DOHH2 (cell line): ENCODE measurements around the gene CPNE9.

ENCODE experiments used
- H3F3A ChIP-seq: fragments of 200-600 bp; sonication (generic), shearing (Covaris generic); 2 replicates; pipeline ENCODE4 v1.6.0; 2016; ENCODE audit warnings: antibody characterized with exemption, mild to moderate bottlenecking; ENCODE audit not compliant: control insufficient read depth, insufficient read depth
- H3K27ac ChIP-seq: fragments of 200-600 bp; sonication (generic); 2 replicates; pipeline ENCODE4 v1.5.1; 2014; ENCODE audit warnings: low read depth, mild to moderate bottlenecking, low read length, moderate library complexity
- H3K27me3 ChIP-seq: fragments of 200-600 bp; sonication (generic); 2 replicates; pipeline ENCODE4 v1.6.1; 2014; ENCODE audit warnings: mild to moderate bottlenecking, low read length, mixed read lengths; ENCODE audit not compliant: control insufficient read depth
- H3K36me3 ChIP-seq: fragments of 200-600 bp; sonication (generic); 2 replicates; pipeline ENCODE4 v1.6.1; 2014; ENCODE audit warnings: mild to moderate bottlenecking, low read length, moderate library complexity, mixed read lengths; ENCODE audit not compliant: control insufficient read depth
- H3K4me1 ChIP-seq: fragments of 200-600 bp; sonication (generic); 2 replicates; pipeline ENCODE4 v1.6.1; 2014; ENCODE audit warnings: mild to moderate bottlenecking, low read length, mixed read lengths; ENCODE audit not compliant: control insufficient read depth
- H3K4me2 ChIP-seq: fragments of 200-600 bp; sonication (generic); 2 replicates; pipeline ENCODE4 v1.6.0; 2014; ENCODE audit warnings: mild to moderate bottlenecking, low read length, moderate library complexity
- H3K4me3 ChIP-seq: fragments of 200-600 bp; sonication (generic); 2 replicates; pipeline ENCODE4 v1.5.1; 2014; ENCODE audit warnings: mild to moderate bottlenecking, low read length, mixed read lengths
- H3K79me2 ChIP-seq: fragments of 200-600 bp; sonication (generic); 2 replicates; pipeline ENCODE4 v1.6.1; 2014; ENCODE audit warnings: mild to moderate bottlenecking, low read length, mixed read lengths; ENCODE audit not compliant: control insufficient read depth
- H3K9me2 ChIP-seq: fragments of 200-600 bp; sonication (generic); replicated peaks from 2 replicates; pipeline ENCODE4 v1.6.1; 2014; ENCODE audit warnings: mild to moderate bottlenecking, low read length, mixed read lengths; ENCODE audit not compliant: control insufficient read depth
- H3K9me3 ChIP-seq: fragments of 200-600 bp; sonication (generic); 2 replicates; pipeline ENCODE4 v1.6.1; 2014; ENCODE audit warnings: antibody characterized with exemption, low read length, mixed read lengths; ENCODE audit not compliant: control insufficient read depth, insufficient read depth
- H4K20me1 ChIP-seq: fragments of 200-600 bp; sonication (generic); 2 replicates; pipeline ENCODE4 v1.6.0; 2014; ENCODE audit warnings: low read depth, mild to moderate bottlenecking, antibody characterized with exemption, low read length, moderate library complexity; ENCODE audit not compliant: control insufficient read depth, insufficient read depth
- EZH2phosphoT487 ChIP-seq: fragments of 200-600 bp; sonication (generic); IDR thresholded peaks from 2 replicates; pipeline ENCODE4 v1.6.1; 2017; ENCODE audit warnings: borderline replicate concordance, mild to moderate bottlenecking, antibody characterized with exemption, low read length, moderate library complexity, mixed read lengths
- TF ChIP-seq, protein P1 (sequence below): fragments of 200-600 bp; sonication (generic); IDR thresholded peaks from one replicate; pipeline ENCODE4 v1.5.1; 2014; ENCODE audit warnings: antibody characterized with exemption, mild to moderate bottlenecking, low read depth, low read length; ENCODE audit not compliant: poor library complexity, severe bottlenecking

CPNE9 gene

DNA sequence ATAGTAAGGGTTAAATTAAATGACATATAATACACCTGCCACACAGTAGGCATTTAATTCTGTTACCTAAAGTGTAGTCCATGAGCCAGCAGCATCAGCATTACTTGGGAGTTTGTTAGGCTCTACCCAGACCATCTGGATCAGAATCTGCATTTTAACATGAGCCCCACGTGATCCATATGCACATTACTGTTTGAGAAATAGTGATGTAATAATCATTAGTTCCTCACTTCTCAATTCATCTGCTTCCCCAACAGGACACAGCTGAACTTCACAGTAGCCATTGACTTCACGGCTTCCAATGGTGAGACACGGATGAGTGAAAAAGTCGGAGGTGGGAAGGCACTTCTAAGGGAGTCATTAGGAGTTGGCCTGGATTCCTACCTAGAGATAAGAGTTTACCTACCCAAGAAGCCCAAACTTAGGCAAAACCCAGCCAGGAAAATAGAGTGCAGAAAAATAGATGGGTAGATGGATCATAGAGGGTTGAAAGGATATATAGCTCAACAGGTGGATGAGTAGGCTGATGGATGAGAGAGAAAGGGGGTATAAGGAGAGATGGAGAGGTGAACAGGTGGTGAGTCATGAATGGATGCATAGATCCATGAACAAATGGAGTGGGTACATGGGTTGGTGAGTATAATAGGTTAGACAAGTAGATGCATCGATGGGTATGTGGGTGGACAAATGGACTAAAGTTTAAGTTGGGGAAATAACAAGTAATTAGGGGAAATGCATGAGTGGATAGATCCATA, 13.3 kb downstream of the CPNE9 start:
- Histone ChIP-seq H3K9me3 (no peaks in the 10 kb centered on the region), H3K27me3 (peaks cover 8% of the 10 kb centered on the region; the same call in 1 of the 2 replicates), H3K4me1 (peaks cover 23% of the 10 kb centered on the region), H3K36me3 (no peaks in the 10 kb centered on the region), H3F3A (peaks cover 4% of the 10 kb centered on the region), H3K9me2 (no peaks in the 10 kb centered on the region), H4K20me1 (no peaks in the 10 kb centered on the region), H3K79me2 (no peaks in the 10 kb centered on the region), H3K27ac (no peak overlapping the region), H3K4me2 (no peak overlapping the region), H3K4me3 (no peak overlapping the region)
- TF ChIP-seq EZH2phosphoT487 = no peak
- TF ChIP-seq, protein P1, sequence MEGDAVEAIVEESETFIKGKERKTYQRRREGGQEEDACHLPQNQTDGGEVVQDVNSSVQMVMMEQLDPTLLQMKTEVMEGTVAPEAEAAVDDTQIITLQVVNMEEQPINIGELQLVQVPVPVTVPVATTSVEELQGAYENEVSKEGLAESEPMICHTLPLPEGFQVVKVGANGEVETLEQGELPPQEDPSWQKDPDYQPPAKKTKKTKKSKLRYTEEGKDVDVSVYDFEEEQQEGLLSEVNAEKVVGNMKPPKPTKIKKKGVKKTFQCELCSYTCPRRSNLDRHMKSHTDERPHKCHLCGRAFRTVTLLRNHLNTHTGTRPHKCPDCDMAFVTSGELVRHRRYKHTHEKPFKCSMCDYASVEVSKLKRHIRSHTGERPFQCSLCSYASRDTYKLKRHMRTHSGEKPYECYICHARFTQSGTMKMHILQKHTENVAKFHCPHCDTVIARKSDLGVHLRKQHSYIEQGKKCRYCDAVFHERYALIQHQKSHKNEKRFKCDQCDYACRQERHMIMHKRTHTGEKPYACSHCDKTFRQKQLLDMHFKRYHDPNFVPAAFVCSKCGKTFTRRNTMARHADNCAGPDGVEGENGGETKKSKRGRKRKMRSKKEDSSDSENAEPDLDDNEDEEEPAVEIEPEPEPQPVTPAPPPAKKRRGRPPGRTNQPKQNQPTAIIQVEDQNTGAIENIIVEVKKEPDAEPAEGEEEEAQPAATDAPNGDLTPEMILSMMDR = no peak

DNA sequence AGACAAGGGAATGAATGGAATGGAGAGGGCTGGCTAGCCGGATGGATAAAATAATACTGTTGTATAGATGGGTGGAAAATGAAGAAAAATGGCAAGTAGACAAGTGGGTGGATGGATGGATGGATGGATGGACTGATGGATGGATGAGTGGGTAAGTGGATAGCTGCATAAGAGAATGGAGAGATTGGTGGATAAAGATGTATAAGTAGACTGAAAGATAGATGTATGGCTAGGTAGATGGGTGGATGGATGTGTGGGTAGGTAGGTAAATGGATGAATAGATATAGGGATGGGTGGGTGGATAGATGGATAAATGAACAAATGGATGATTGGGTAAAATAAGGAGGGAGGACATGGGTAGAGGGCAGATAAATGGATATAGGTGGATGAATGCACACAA, 13.9 kb downstream of the CPNE9 start:
- no peaks in the 10 kb centered on the region for H4K20me1 ChIP-seq
- H3K4me2 ChIP-seq = no peak overlapping the region
- peaks cover 8% of the 10 kb centered on the region; the same call in 1 of the 2 replicates for H3K27me3 ChIP-seq
- H3F3A ChIP-seq = peaks cover 4% of the 10 kb centered on the region
- H3K79me2 ChIP-seq = no peaks in the 10 kb centered on the region
- no peaks in the 10 kb centered on the region for H3K9me2 ChIP-seq
- no peak for TF ChIP-seq EZH2phosphoT487
- H3K4me3 ChIP-seq = no peak overlapping the region
- H3K9me3 ChIP-seq = no peaks in the 10 kb centered on the region
- no peak overlapping the region for H3K27ac ChIP-seq
- H3K4me1 ChIP-seq = peaks cover 24% of the 10 kb centered on the region
- H3K36me3 ChIP-seq = no peaks in the 10 kb centered on the region

DNA sequence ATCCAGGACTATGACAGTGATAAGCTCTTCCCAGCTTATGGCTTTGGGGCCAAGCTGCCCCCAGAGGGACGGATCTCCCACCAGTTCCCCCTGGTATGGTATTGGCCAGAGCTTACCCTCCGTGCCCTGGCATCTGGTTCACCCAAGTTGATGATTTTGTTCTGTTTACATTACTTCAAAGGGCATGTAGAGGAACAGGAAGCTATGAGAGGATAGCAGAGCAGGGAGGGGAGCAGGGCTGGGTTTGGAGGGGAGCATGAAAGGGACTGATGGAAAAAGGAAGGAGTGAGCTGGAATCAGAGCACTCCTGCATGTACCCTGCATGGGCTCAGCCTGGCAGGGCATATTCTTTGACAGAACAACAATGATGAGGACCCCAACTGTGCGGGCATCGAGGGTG, 14.5 kb downstream of the CPNE9 start:
- Histone ChIP-seq H3K79me2 (no peaks in the 10 kb centered on the region), H3K9me2 (no peaks in the 10 kb centered on the region), H3K4me1 (peaks cover 24% of the 10 kb centered on the region), H3K27ac (no peak overlapping the region), H4K20me1 (no peaks in the 10 kb centered on the region), H3K36me3 (no peaks in the 10 kb centered on the region), H3K4me2 (no peak overlapping the region), H3K27me3 (peaks cover 4% of the 10 kb centered on the region; the same call in 1 of the 2 replicates), H3K9me3 (no peaks in the 10 kb centered on the region), H3F3A (peaks cover 4% of the 10 kb centered on the region), H3K4me3 (no peak overlapping the region)
- TF ChIP-seq, protein P1 = no peak
- no peak for TF ChIP-seq EZH2phosphoT487

DNA sequence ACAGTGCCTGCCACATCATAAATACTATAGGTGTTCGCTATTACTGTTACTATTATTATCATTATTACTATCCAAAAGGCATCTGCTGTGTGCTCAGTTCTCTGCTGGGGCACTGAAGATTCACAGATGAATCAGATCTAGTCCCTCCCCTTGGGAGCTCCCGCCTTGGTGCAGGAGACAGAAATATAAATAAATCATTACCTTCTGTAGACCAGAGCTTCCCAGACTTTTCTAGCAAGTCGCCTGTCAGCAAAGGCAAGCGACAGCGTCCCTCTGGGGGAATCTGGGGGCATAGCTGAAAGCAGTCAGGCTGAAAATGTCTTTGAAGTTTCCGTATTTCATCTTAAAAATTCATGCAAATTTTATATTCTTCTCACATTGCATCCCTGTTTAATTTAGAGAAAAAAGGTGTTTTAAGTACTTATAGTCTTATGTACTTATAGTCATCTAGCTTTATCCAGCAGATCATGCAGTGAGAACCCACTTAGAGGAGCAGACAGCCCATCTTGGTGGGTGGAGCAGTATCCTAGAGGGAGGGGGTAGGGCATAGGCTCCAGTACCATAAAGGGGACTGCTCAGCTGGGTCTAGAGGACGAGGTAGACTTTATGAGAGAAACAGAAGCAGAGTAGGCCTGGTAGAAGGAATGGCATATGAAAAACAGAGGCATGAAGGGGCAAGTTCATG, 17.5 kb downstream of the CPNE9 start:
- Histone ChIP-seq H3K27ac (no peak overlapping the region), H3K27me3 (0 out of 2 replicates have a peak, but pooled peaks cover 2% of the 10 kb centered on the region)
- no peak for TF ChIP-seq EZH2phosphoT487
- TF ChIP-seq, protein P1 = no peak

More for the DNA sequence above, 17.5 kb downstream of the CPNE9 start:
- H3K9me2 ChIP-seq = no peaks in the 10 kb centered on the region
- peak overlapping the region; percentile 59 for H3K4me2 ChIP-seq
- H3F3A ChIP-seq = peaks cover 6% of the 10 kb centered on the region
- H3K4me1 ChIP-seq = peaks cover 20% of the 10 kb centered on the region
- H3K79me2 ChIP-seq = no peaks in the 10 kb centered on the region
- no peaks in the 10 kb centered on the region for H3K9me3 ChIP-seq
- no peaks in the 10 kb centered on the region for H3K36me3 ChIP-seq
- H3K4me3 ChIP-seq = 0 out of 2 replicates have a peak overlapping the region, but pooled peaks have one; percentile 2
- no peaks in the 10 kb centered on the region for H4K20me1 ChIP-seq
